Panc1 (cell line): Measurements from ENCODE around the gene RGS3.

Experiments
- POLR2AphosphoS5 ChIP-seq: IDR thresholded peaks from 2 replicates; pipeline ENCODE4 v1.6.1; 2012; ENCODE audit warnings: mild to moderate bottlenecking, low read depth, low read length, moderate library complexity
- TCF7L2 ChIP-seq: IDR thresholded peaks from 2 replicates; pipeline ENCODE4 v1.6.1; 2011; ENCODE audit warnings: mild to moderate bottlenecking, low read depth, low read length, inconsistent platforms
- TF ChIP-seq, protein P1 (sequence below): fragments of 450-650 bp; IDR thresholded peaks from 2 replicates; pipeline ENCODE4 v1.5.1; 2017; ENCODE audit warnings: mild to moderate bottlenecking
- TF ChIP-seq, protein P2 (sequence below), 2 experiments: IDR thresholded peaks; 2 replicates each; pipeline ENCODE4 v1.6.1; 2011 to 2012; ENCODE audit warnings: low read depth in 2 of 2, control low read depth in 1 of 2, low read length in 1 of 2, mild to moderate bottlenecking in 1 of 2, moderate library complexity in 1 of 2; ENCODE audit not compliant: insufficient read depth in 1 of 2

DNA sequence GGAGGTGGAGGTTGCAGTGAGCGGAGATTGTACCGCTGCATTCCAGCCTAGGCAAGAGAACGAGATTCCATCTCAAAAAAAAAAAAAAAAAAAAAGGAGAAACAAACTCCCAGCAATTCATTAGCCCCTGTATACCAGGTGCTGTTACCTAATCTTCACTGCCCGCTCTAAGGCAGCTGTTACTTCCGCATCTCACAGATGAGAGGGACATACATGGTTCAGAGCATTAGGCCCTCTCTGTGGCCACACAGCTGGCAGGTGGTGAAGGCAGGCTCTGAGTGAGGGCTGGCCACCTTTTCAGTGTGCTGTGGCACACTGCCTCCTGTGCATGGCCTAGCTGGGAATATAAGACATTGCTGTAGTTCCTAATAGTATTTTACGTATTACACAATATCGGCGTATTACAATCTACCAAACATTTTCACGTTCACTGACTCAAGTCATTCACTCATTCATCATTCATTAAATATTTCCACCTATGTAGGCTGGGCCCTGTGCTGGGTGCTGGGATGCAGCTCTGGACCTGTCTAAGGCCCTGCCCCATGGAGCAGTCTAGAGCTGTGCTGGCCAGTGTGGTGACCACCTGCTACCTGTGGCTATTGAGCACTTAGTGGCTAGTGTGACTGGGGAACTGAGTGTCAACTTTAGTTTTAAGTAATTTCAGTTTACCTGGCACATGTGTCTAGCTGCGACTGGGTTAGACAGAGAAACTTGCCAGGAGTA lies 35.8 kb downstream of the RGS3 start:
- TF ChIP-seq, protein P1, sequence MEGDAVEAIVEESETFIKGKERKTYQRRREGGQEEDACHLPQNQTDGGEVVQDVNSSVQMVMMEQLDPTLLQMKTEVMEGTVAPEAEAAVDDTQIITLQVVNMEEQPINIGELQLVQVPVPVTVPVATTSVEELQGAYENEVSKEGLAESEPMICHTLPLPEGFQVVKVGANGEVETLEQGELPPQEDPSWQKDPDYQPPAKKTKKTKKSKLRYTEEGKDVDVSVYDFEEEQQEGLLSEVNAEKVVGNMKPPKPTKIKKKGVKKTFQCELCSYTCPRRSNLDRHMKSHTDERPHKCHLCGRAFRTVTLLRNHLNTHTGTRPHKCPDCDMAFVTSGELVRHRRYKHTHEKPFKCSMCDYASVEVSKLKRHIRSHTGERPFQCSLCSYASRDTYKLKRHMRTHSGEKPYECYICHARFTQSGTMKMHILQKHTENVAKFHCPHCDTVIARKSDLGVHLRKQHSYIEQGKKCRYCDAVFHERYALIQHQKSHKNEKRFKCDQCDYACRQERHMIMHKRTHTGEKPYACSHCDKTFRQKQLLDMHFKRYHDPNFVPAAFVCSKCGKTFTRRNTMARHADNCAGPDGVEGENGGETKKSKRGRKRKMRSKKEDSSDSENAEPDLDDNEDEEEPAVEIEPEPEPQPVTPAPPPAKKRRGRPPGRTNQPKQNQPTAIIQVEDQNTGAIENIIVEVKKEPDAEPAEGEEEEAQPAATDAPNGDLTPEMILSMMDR = no peak
- TF ChIP-seq TCF7L2 (no peak), POLR2AphosphoS5 (no peak)
- TF ChIP-seq, protein P2, sequence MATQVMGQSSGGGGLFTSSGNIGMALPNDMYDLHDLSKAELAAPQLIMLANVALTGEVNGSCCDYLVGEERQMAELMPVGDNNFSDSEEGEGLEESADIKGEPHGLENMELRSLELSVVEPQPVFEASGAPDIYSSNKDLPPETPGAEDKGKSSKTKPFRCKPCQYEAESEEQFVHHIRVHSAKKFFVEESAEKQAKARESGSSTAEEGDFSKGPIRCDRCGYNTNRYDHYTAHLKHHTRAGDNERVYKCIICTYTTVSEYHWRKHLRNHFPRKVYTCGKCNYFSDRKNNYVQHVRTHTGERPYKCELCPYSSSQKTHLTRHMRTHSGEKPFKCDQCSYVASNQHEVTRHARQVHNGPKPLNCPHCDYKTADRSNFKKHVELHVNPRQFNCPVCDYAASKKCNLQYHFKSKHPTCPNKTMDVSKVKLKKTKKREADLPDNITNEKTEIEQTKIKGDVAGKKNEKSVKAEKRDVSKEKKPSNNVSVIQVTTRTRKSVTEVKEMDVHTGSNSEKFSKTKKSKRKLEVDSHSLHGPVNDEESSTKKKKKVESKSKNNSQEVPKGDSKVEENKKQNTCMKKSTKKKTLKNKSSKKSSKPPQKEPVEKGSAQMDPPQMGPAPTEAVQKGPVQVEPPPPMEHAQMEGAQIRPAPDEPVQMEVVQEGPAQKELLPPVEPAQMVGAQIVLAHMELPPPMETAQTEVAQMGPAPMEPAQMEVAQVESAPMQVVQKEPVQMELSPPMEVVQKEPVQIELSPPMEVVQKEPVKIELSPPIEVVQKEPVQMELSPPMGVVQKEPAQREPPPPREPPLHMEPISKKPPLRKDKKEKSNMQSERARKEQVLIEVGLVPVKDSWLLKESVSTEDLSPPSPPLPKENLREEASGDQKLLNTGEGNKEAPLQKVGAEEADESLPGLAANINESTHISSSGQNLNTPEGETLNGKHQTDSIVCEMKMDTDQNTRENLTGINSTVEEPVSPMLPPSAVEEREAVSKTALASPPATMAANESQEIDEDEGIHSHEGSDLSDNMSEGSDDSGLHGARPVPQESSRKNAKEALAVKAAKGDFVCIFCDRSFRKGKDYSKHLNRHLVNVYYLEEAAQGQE (IDR thresholded peaks at IDR 0.05; ENCODE audit: insufficient read depth in 1 of 2, low read depth in 2 of 2, low read length in 1 of 2) = no peak
